Uterus (tissue), 4 donors: ENCODE data around the gene ATXN10. TPM values are rescaled to one million over a fixed set of nuclear protein-coding genes. Genes with fewer than 3 reads are reported as not detected.

Experiments
- DNase-seq, 2 donors: peaks; one replicate each; pipeline ENCODE4 v3.0.0-alpha.2; 2019 to 2020
- H3K27ac ChIP-seq, 2 donors: fragments of 200-600 bp; sonication (generic); 1 replicate in 1 of 2; 2 replicates in 1 of 2; pipeline ENCODE4 v1.5.1; 2016 to 2018
- H3K27me3 ChIP-seq, 2 donors: fragments of 200-600 bp; sonication (generic); one replicate each; pipeline ENCODE4 v1.5.1; 2018 to 2019; ENCODE audit warnings: control low read depth in 1 of 2
- H3K36me3 ChIP-seq, 2 donors: fragments of 200-600 bp; sonication (generic); one replicate each; pipeline ENCODE4 v1.5.1; 2019; ENCODE audit warnings: control low read depth in 1 of 2
- H3K4me1 ChIP-seq, 2 donors: fragments of 200-600 bp; sonication (generic); one replicate each; pipeline ENCODE4 v1.5.1; 2018 to 2019; ENCODE audit warnings: control low read depth in 1 of 2
- H3K4me3 ChIP-seq, 2 donors: fragments of 200-600 bp; sonication (generic); 1 replicate in 1 of 2; 2 replicates in 1 of 2; pipeline ENCODE4 v1.5.1; 2018 to 2019; ENCODE audit warnings: mild to moderate bottlenecking in 1 of 2
- H3K9me3 ChIP-seq, 2 donors: fragments of 200-600 bp; sonication (generic); one replicate each; pipeline ENCODE4 v1.5.1; 2019; ENCODE audit warnings: control low read depth in 1 of 2
- POLR2A ChIP-seq, 2 donors: fragments of 450-650 bp; IDR thresholded peaks; one replicate each; pipeline ENCODE4 v1.6.1; 2016; ENCODE audit warnings: antibody characterized with exemption in 2 of 2, mild to moderate bottlenecking in 1 of 2, moderate library complexity in 1 of 2
- intact Hi-C: fragments of 100-400 bp; cut with DNase I; formaldehyde crosslinking; loops from one replicate; pipeline ENCODE4 v1.15.1; 2023; ENCODE audit warnings: low total_unique reads
- total RNA-seq, 4 donors: library from RNA; depleted of rRNA in 3 of 4; stranded (reverse); fragments of >200 nt in 3 of 4; gene quantifications; one replicate each; pipeline versions ENCODE4 v1.1.0 to v1.2.4, GENCODE V29; 2014 to 2023
- TF ChIP-seq, protein P1 (sequence below), 4 experiments: fragments of 200-600 bp in 2 of 4; fragments of 450-650 bp in 2 of 4; sonication (generic) in 2 of 4; IDR thresholded peaks; one replicate each; pipeline ENCODE4 v1.5.1; 2016 to 2019; ENCODE audit warnings: antibody characterized with exemption in 4 of 4, mild to moderate bottlenecking in 2 of 4, moderate library complexity in 1 of 4
- donor health status: DM: yes; HTN: yes; CAD: no.

ATXN10 gene
- total RNA-seq, 4 donors from 2014 or later = 251 to 258 (median 253) TPM

DNA sequence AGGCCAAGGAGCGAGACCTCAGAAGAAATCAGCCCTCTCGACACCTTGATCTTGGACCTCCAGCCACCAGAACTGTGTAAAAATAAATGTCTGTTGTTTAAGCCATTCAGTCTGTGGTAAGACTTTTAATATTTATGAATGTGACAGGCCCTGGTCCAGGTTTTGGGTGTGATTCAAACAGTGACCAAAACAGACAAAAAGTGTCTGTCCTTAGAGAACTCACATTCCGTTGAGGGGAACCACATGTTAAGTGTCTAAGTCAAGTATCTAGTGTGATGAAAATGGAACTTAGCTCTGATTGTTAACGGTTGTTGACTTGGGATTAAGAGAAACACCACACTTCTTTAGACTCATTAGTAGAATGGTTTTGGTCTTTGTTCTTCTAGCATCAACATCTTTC is 22.2 kb downstream of the ATXN10 start:
- H3K4me1 ChIP-seq = no peaks in the 10 kb centered on the region
- H3K9me3 ChIP-seq = no peaks in the 10 kb centered on the region
- TF ChIP-seq, protein P1, sequence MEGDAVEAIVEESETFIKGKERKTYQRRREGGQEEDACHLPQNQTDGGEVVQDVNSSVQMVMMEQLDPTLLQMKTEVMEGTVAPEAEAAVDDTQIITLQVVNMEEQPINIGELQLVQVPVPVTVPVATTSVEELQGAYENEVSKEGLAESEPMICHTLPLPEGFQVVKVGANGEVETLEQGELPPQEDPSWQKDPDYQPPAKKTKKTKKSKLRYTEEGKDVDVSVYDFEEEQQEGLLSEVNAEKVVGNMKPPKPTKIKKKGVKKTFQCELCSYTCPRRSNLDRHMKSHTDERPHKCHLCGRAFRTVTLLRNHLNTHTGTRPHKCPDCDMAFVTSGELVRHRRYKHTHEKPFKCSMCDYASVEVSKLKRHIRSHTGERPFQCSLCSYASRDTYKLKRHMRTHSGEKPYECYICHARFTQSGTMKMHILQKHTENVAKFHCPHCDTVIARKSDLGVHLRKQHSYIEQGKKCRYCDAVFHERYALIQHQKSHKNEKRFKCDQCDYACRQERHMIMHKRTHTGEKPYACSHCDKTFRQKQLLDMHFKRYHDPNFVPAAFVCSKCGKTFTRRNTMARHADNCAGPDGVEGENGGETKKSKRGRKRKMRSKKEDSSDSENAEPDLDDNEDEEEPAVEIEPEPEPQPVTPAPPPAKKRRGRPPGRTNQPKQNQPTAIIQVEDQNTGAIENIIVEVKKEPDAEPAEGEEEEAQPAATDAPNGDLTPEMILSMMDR (IDR thresholded peaks at IDR 0.05) = no peak
- no peak for TF ChIP-seq POLR2A (IDR thresholded peaks at IDR 0.05)
- no peak for DNase-seq
- no peaks in the 10 kb centered on the region for H3K36me3 ChIP-seq
- no peak overlapping the region for H3K27ac ChIP-seq
- H3K27me3 ChIP-seq = no peaks in the 10 kb centered on the region
- no peak overlapping the region for H3K4me3 ChIP-seq
- intact Hi-C loops = no loop called here

DNA sequence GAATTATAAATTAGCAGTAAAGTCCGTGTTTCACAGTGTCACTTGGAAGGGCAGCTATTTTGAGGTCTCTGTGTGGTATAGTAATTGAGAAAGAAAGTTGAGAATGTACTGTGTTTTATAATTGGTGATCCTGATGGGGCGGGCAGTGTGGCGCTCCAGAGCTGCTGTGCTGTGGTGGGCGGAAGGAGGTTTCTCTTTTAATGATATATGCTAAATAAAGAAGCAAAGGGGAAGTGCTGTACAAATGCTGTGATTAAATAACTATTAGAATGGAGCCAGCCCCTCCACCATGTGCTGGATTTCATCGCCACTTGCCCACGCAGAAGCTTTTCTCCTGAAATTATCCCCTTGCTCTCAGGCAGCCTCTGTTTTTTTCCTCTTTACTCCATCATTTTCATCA is 24.6 kb downstream of the ATXN10 start:
- DNase-seq = no peak
- Histone ChIP-seq H3K36me3 (no peaks in the 10 kb centered on the region), H3K27ac (no peak overlapping the region), H3K4me1 (no peaks in the 10 kb centered on the region), H3K4me3 (no peak overlapping the region), H3K27me3 (no peaks in the 10 kb centered on the region), H3K9me3 (no peaks in the 10 kb centered on the region)
- intact Hi-C loops = no loop called here
- TF ChIP-seq POLR2A (IDR thresholded peaks at IDR 0.05) = no peak
- TF ChIP-seq, protein P1 (IDR thresholded peaks at IDR 0.05) = no peak

DNA sequence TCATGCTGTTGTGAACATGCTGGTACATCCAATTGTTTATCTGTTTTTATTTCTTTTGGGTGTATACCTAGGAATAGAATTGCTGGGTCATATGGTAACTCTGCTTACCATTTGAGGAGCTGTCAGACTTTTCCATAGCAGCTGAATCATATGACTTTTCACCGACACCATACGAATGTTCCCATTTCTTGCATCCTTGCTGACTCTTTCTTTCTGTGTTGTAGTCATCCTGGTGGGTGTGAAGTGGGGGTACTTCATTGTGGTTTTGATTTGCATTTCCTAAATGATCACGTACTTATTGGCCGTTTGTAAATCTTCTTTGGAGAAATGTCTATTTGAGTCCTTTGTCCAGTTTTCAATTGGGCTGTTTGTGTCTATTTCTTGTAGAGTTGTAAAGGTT is 26.5 kb downstream of the ATXN10 start:
- intact Hi-C loops = no loop called here
- no peak overlapping the region for H3K27ac ChIP-seq

DNA sequence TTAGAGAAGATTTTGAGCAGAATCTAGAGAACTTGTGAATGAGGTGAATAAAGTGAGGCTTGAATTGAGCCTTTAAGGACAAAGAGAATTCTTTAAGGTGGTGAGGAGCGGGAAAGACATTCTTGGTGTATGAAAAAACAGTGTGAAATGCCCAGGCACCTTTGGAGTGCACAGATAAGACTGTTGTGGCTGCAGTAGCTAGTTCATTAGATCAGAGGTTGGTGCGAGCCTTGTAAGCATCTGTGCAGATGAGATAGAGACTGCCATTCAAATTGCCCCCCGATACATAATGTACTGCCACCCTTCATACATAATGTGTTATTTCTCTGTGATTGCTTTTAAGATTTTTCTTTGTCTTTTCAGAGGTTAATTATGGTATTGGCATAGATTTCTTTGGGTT is 31.3 kb downstream of the ATXN10 start:
- H3K36me3 ChIP-seq = no peaks in the 10 kb centered on the region

More for the DNA sequence above, 26.5 kb downstream of the ATXN10 start:
- Histone ChIP-seq H3K9me3 (no peaks in the 10 kb centered on the region), H3K27me3 (no peaks in the 10 kb centered on the region), H3K36me3 (no peaks in the 10 kb centered on the region), H3K4me1 (no peaks in the 10 kb centered on the region), H3K4me3 (no peak overlapping the region)
- TF ChIP-seq, protein P1 (IDR thresholded peaks at IDR 0.05) = no peak
- TF ChIP-seq POLR2A (IDR thresholded peaks at IDR 0.05) = no peak
- no peak for DNase-seq

DNA sequence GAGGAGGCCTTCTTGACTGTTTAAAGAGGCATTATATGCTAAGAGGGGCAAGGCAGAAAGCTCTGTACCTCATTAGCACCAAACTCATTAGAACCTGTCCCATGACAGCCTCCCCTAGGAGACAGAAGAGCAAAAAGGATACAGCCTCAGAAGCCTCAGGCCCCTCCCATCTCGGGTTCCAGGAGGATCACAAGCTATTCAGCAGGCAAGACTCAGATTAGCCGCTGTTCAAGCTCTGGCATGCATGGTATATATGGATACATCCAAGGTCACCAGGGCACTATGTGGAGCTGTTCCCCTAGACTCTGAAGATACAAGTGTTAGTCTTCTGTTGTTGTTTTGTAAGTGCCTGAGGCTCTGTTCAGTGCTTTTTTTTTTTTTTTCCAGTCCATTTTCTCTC is 32.1 kb downstream of the ATXN10 start:
- no peak for DNase-seq
- no peaks in the 10 kb centered on the region for H3K27me3 ChIP-seq
- no peak overlapping the region for H3K27ac ChIP-seq
- TF ChIP-seq, protein P1 (IDR thresholded peaks at IDR 0.05) = no peak
- TF ChIP-seq POLR2A (IDR thresholded peaks at IDR 0.05) = no peak
- H3K9me3 ChIP-seq = no peaks in the 10 kb centered on the region
- H3K36me3 ChIP-seq = no peaks in the 10 kb centered on the region
- intact Hi-C loops = loop anchor here (10.0 kb wide), 1 partner anchor 491 kb away; no protein-coding TSS in a partner anchor
- no peak overlapping the region for H3K4me3 ChIP-seq
- H3K4me1 ChIP-seq = peaks cover 0 to 6% of the 10 kb centered on the region in 2 donors

More for the DNA sequence above, 31.3 kb downstream of the ATXN10 start:
- DNase-seq = no peak
- TF ChIP-seq, protein P1 (IDR thresholded peaks at IDR 0.05) = no peak
- no peak for TF ChIP-seq POLR2A (IDR thresholded peaks at IDR 0.05)
- peaks cover 0 to 6% of the 10 kb centered on the region in 2 donors for H3K4me1 ChIP-seq
- no peak overlapping the region for H3K4me3 ChIP-seq
- intact Hi-C loops = loop anchor here (10.0 kb wide), 1 partner anchor 492 kb away; no protein-coding TSS in a partner anchor
- no peaks in the 10 kb centered on the region for H3K9me3 ChIP-seq
- no peaks in the 10 kb centered on the region for H3K27me3 ChIP-seq
- H3K27ac ChIP-seq = no peak overlapping the region
